Activated gamma-delta T cell treated with anti-CD3 and anti-CD28 coated beads, Interleukin-2, amount 50 U/mL, for 16 hours (primary cell): ENCODE data around the gene POLR3F.
A peak's percentile ranks its signal among the peaks of the same experiment; 100 is the strongest.
"Not testable (repeated sequence)": the region's sequence is repeated elsewhere in the genome, so short reads cannot be mapped to it uniquely, and the experiment has no call there.

Experiments
- DNase-seq: peaks from one replicate; pipeline ENCODE4 v3.0.0-alpha.2; 2020; ENCODE audit warnings: low read depth

The POLR3F gene, protein sequence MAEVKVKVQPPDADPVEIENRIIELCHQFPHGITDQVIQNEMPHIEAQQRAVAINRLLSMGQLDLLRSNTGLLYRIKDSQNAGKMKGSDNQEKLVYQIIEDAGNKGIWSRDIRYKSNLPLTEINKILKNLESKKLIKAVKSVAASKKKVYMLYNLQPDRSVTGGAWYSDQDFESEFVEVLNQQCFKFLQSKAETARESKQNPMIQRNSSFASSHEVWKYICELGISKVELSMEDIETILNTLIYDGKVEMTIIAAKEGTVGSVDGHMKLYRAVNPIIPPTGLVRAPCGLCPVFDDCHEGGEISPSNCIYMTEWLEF

DNA sequence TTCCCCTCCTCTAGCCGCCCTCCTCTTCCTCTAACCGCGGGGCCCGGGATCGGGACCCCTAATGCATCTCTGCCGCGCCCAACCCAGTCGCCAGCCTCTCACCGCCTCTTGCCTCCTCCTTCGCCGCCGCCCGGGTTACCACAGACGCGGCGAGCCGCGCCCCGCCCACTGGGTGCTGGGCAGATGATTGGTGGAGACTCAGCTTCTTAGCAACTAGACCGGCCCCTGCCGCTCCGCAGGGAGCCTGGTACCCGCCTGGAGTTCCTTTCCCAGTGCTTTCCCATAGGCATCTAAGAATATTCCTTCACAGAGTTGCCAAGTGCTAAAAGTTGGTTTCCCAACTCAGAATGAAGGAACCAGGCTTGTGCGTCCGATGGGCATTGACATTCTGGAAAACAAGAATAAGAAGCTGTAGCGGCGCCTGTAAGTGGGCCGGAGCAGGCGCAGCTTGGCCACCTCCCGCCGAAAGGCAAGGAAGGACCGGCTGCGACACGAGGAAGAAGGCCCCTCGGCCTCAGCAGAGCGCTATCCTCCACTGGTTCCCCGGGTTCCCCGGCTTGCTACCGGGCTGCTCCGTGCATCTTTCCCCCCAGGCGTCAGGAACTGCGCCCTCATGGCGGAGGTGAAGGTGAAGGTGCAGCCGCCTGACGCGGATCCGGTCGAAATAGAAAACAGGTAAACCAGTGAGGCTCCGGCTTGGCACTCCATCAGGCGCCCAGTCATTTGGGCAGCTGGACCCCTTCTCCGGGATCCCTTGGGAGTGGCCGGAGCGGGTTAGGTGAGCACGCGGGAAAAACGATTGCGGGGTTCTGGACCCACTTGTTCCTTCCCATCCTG, at the start of gene POLR3F, which contains the start of gene DZANK1:
POLR3F (plus strand) TSS at position 497 of the 837 bp plus-strand sequence; CDS start at position 614, 117 bp downstream.
DZANK1 (minus strand) TSS at position 137 of the 837 bp plus-strand sequence. CDS start 1,672 bp downstream, outside the sequence.
- DNase-seq = peak; percentile 83

- DNase-seq = no peak
These were observed 45.6 kb upstream of the POLR3F start for GRCh38 chr20:18421608-18422007.

GRCh38 chr20:18427214-18427613, 40.0 kb upstream of the POLR3F start:
- DNase-seq = no peak

DNA sequence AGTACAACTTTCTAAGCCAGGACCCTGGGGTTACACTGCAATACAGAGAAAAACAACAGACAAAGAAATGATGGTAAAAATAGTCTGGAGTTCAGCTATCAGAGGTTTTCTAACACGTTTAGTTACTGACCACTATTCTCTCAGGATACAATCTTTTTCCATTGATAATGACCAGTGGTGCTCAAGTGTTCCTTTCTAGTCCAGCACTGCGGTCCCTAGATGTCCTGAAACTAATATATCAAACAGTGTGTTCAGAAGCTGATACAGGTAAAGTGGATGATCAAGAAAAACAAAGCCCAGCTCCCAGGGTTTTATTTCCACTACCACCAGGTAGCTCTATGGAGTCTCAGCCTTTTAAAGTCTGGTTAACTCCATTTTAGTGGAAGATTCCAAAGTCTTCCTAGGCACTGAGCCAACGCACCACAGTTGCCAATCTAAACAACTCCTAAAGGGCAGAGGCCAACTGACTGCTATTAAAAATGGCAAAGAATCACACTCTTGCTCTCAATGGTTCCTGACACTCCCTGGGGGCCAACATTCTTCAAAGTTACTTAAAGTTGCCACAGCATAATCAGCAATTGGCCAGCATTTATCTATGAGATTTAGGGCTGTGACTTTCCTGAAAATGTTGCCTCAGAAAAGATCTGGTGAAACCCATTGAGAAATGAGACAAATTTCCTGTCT, 38.6 kb upstream of the POLR3F start:
- no peak for DNase-seq

GRCh38 chr20:18430172-18430826, 36.9 kb upstream of the POLR3F start:
- no peak for DNase-seq

DNA sequence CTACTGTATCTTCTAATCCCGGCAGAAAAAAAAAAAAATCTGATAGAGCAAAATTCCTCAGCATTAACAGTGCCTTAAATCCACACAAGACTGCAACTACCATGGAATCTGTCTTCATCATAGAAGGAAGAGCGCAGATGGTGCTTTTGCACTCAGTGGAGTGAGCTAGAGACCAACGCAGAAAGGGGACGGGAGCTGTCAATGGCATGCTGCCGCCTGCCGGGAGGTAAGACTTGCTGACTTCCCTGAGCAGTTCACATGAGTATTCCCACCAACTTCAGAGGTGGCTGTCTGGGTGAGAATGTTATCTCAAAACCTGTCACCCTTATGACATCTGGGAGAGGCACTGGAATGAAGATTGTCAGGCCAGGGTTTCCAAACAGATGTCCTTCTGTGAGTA, 36.0 kb upstream of the POLR3F start:
- no peak for DNase-seq

GRCh38 chr20:18436847-18437246, 30.3 kb upstream of the POLR3F start:
- DNase-seq = no peak

DNA sequence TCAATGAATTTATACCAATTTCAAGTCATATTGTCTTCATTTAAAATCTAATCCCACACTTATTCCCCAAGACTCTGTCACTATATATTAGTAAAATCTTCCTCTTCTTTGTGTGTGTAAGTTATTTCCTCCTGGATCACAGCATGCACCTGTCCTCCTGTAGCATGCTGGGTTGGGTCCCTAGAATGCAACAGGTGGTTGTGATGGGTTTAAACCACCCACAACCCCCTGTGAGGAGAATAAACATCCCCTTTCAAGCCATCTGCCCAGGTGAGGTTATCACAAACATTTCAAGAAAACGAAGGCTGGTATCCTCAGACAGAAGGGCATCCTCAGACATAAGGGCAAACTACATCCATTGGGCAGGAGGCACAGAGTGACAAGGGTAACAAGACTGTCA, 26.8 kb upstream of the POLR3F start:
- no peak for DNase-seq

GRCh38 chr20:18443886-18444285, 23.3 kb upstream of the POLR3F start:
- no peak for DNase-seq

GRCh38 chr20:18456600-18456999, 10.6 kb upstream of the POLR3F start:
- no peak for DNase-seq

DNA sequence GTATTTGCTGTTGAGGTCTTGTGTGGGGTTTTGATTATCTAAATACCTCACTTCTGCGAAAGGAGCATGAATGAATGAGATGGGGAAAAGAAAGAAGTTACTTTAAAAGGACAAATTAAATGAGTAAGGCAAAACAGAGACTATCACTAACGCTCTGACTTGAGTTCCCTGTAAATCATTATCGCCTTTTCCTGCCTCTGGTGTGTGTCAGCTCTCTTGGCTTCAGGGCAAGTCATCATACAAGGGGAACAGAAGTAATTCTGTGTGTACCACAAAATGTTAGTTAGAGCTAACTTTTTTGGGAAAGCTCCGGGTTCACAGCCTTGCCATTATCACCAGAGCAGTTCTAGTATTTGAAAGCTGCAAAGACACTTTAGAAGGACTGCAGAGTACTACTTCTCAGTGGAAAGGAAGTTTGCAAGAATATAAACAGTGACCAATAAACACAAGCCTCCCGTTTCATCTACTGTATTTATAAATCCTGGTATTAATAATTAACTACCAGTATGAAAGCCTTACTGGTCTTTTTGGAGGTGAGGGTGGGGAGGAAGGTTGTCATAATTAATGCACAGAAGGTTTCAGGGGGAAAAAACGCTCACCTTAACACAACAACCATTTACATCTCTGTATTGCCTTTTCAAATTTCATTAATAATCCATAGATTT, 1.5 kb upstream of the POLR3F start:
- DNase-seq = no peak

GRCh38 chr20:18466574-18466893, 656 bp upstream of the POLR3F start:
- DNase-seq = no peak

- DNase-seq = no peak
These were observed 10.0 kb downstream of the POLR3F start for GRCh38 chr20:18477218-18477617.

GRCh38 chr20:18477821-18478220, 10.6 kb downstream of the POLR3F start:
- no peak for DNase-seq

DNA sequence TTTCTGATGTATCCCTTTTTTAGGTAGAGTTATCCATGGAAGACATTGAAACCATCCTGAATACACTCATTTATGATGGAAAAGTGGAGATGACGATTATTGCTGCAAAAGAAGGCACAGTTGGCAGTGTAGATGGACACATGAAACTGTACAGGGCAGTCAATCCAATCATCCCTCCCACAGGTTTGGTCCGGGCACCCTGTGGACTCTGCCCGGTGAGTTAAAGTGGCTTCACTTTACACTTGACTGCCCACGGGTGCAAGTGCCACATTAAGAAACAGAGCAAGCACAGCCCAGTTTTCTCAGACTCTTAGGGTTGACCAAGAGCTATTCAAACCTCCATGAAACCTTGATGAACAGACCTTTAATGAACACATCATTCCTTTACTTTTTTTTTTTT, 14.4 kb downstream of the POLR3F start:
- no peak for DNase-seq

DNA sequence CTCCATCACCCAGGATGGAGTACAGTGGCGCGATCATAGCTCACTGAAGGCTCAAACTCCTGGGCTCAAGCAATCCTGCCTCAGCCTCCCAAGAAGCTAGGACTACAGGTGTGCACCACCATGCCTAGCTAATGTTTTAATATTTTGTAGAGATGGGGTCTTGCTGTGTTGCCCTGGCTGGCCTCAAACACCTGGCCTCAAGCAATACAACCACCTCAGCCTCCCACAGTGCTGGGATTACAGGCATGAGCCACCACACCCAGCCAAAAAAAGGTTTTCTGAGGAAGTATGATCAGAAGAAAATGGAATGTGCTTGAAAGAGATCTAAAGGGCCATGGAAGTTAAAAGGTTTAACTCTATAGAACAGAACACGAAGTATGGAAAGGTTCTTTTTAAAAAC, 21.1 kb downstream of the POLR3F start:
- no peak for DNase-seq

- no peak for DNase-seq
These were observed 28.9 kb downstream of the POLR3F start for GRCh38 chr20:18496042-18496441.

GRCh38 chr20:18496740-18497592, 29.8 kb downstream of the POLR3F start, which contains the start of gene RBBP9:
Gene RBBP9, minus strand, starts transcription at chr20:18497225. Its CDS starts 58 bp downstream, at chr20:18497167.
- peak; percentile 51 for DNase-seq

GRCh38 chr20:18497603-18498002, 30.4 kb downstream of the POLR3F start:
- DNase-seq = no peak

DNA sequence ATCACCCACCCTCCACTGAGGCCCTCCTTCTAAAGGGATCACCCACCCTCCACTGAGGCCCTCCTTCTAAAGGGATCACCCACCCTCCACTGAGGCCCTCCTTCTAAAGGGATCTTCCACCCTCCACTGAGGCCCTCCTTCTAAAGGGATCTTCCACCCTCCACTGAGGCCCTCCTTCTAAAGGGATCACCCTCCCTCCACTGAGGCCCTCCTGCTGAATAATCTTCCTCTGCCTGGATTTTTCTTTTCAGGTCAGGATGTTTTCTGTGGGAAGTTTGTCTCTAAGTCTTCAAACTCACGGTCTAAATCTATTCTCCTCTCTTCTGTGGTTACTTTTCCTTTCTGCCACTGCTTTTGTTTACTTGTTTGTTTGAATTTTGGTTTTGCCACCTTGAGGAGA, 34.5 kb downstream of the POLR3F start:
- DNase-seq = not testable (repeated sequence)
